Motor neuron (in vitro differentiated cells): ENCODE data around the gene PRKCB. TPM values are rescaled to one million over a fixed set of nuclear protein-coding genes. Genes with fewer than 3 reads are reported as not detected.
A peak's percentile ranks its signal among the peaks of the same experiment; 100 is the strongest.

Experiments used
- ATAC-seq, 8 experiments: fragments of 200-7000 bp; cut with Tn5 transposase; replicated peaks in 6 of 8; 2 replicates each; pipeline ENCODE4 v1.8.0; 2021; ENCODE audit warnings: mild to moderate bottlenecking in 8 of 8, moderate library complexity in 8 of 8
- H3K27ac ChIP-seq, 2 donors: fragments of 250-450 bp; sonication (Bioruptor Pico); 2 replicates each; pipeline ENCODE4 v1.9.0; 2021; ENCODE audit warnings: antibody characterized with exemption in 2 of 2, mild to moderate bottlenecking in 2 of 2, moderate library complexity in 1 of 2
- H3K4me1 ChIP-seq, 2 donors: fragments of 250-450 bp; sonication (Bioruptor Pico); replicated peaks in 1 of 2; 2 replicates each; pipeline ENCODE4 v1.6.1; 2021; ENCODE audit warnings: antibody characterized with exemption in 2 of 2, mild to moderate bottlenecking in 2 of 2, moderate library complexity in 1 of 2
- H3K4me3 ChIP-seq, 5 donors: fragments of 250-450 bp; sonication (Bioruptor Pico); 2 replicates each; pipeline ENCODE4 v1.9.0; 2021; ENCODE audit warnings: antibody characterized with exemption in 5 of 5, mild to moderate bottlenecking in 5 of 5, moderate library complexity in 4 of 5
- WGBS, 10 experiments: fragments of 450-650 bp; shearing (Covaris generic); methylation state at CpG; one replicate each; pipeline ENCODE4 v1.0.0; 2022; 5-methylcytosine and 5-hydroxymethylcytosine counted together
- in situ Hi-C, 9 experiments: fragments of 400-800 bp; cut with MboI; loops; one replicate each; pipeline ENCODE4 v1.15.0; 2021; ENCODE audit warnings: low sequenced_read_pairs in 9 of 9, low pct_unique_long_range_greater_than_20kb in 2 of 9; ENCODE audit not compliant: unreplicated experiment in 9 of 9
- total RNA-seq, 8 experiments: library from RNA; unstranded; fragments of 300-600 nt; gene quantifications; 2 replicates each; pipeline versions ENCODE4 v1.2.3 to v1.2.4, GENCODE V29; 2022

Gene PRKCB
- total RNA-seq, 8 experiments from 2014 or later, result 0.10 to 21.0 (median 4.8) TPM

DNA sequence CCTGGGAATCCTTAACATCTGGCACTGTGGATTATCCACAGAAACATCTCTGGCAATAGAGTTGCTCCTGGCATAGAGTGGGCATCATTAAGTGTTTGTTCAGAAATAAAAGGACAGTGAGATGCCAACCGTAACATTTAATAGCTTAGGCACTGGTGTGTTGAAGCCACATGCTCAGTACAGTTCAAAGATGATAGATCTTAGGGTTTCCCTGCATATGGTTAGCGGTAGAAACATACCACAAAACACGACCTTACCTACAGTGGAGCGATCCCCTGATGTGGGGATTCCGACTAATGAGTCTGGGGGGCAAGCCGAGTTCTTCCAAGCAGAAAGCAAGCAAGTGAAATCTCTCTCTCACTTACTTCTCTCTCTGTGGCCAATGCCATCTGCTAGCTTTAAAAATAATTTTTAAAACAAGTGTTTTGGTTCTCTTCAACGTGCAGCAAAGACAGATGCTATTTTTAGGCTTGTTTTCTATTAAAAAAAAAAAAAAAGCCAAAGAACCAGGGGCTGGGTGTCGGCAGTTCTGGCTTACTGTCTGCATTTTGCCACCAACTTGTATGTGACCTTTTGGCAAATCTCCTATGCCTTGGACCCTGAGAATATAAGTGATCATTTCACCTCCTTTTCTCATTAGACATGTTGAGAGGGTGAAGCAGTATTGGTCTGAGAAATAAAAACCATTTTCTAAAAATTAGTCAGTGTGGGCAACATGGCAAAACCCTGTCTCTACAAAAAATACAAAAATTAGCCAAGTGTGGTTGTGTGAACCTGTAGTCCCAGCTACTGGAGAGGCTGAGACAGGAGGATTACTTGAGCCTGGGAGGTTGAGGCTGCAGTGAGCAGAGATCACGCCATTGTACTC lies 331.1 kb downstream of the PRKCB start:
- Histone ChIP-seq H3K4me3 (no peak overlapping the region), H3K27ac (no peak overlapping the region), H3K4me1 (no peaks in the 10 kb centered on the region)
- no peak for ATAC-seq
- in situ Hi-C loops, result no loop called here
- WGBS, 10 experiments, result 0 to 96% (median 73%) methylated on average over 1 to 9 of the region's 9 CpGs

DNA sequence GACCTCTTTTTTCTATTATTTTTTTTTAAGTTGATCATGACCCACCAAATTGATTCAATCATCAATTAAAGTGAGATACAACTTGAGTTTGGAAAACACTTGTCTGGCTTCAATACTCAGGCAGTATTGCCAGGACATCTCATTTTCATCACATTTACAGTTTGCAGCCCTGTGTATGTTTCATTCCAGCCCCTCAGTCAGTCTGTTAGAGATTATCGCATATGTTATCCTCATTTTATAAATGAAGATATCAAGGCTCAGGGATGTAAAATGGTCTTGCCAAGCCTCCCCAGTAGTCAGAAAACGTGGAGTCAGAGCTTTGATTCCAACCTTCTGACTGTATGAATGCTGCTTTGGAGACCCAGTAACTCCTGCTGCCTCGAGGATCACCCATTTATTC lies 333.1 kb downstream of the PRKCB start:
- Histone ChIP-seq H3K4me3 (no peak overlapping the region), H3K4me1 (no peaks in the 10 kb centered on the region), H3K27ac (no peak overlapping the region)
- no peak for ATAC-seq
- in situ Hi-C loops, result no loop called here
- WGBS, 10 experiments, result 0 to 79% (median 64%) methylated on average over 1 to 3 of the region's 3 CpGs; no CpG with 5 or more reads in 1 of the 10 experiments

DNA sequence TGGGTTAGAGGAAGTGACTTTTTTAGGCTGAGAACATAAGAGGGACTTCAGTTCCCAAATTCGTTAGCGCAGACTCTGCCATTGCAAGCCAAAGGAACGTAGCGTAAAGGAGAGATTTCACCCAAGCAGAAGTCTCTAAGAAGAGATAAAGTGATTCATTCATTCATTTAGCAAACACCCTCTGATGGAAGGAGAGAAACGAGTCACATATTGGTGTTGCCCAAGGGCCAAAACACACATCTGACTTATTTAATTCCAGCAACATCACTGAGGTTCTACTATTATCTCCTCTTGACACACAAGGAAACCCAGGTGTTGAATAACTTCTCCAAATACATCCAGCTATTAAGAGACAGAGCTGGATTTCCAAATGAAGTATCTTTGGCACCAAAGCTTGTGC lies 334.6 kb downstream of the PRKCB start:
- no peak for ATAC-seq
- H3K4me1 ChIP-seq, result no peaks in the 10 kb centered on the region
- no peak overlapping the region for H3K27ac ChIP-seq
- in situ Hi-C loops, result no loop called here
- H3K4me3 ChIP-seq, result no peak overlapping the region
- 12 to 95% (median 83%) methylated on average over 2 to 5 of the region's 5 CpGs for WGBS, 10 experiments

DNA sequence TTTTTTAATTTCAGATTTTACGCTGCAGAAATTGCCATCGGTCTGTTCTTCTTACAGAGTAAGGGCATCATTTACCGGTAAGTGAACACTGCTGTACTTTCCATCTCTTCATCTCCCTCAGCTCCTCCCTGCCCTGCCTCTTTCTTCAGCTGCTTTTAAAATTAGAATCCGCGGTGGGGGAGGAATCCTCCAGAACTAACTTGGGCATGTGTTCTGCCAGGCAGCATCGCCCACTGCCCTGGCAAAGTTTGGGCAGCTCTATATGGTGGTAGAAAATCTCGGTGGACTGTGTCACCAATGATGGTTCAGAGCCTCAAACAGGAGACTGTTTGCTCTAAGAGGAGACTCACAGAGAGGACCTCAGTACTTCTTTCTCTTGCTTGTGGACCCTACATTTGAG lies 338.7 kb downstream of the PRKCB start:
- ATAC-seq, result no peak
- Histone ChIP-seq H3K4me3 (no peak overlapping the region), H3K4me1 (no peaks in the 10 kb centered on the region), H3K27ac (no peak overlapping the region)
- in situ Hi-C loops, result no loop called here
- 0 to 100% (median 88%) methylated on average over 3 to 7 of the region's 7 CpGs for WGBS, 10 experiments

DNA sequence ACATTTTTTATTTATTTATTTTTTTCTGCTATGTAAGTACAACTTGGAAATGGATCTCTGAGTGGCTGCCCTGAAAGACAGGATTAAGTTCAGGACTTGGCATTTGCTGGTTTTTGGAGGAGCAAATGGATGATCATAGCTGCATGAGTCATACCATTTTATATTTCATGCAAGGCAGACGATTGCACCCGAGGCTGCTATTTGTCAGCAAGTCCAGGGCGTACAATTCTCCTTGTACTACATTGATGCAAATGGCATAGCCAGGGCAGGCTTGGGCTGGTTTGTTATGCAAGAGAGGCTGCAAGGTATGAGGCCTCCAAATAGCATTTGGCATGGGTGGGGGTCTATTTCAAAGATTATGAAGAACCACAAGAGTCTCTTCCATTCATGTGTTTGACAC lies 339.2 kb downstream of the PRKCB start:
- 33 to 100% (median 70%) methylated on average over 1 to 3 of the region's 3 CpGs; no CpG with 5 or more reads in 4 of the 10 experiments for WGBS, 10 experiments
- Histone ChIP-seq H3K27ac (no peak overlapping the region), H3K4me1 (no peaks in the 10 kb centered on the region), H3K4me3 (no peak overlapping the region)
- peak in 7 of 8 experiments; percentile 19 to 81 (median 40) for ATAC-seq
- in situ Hi-C loops, result no loop called here

DNA sequence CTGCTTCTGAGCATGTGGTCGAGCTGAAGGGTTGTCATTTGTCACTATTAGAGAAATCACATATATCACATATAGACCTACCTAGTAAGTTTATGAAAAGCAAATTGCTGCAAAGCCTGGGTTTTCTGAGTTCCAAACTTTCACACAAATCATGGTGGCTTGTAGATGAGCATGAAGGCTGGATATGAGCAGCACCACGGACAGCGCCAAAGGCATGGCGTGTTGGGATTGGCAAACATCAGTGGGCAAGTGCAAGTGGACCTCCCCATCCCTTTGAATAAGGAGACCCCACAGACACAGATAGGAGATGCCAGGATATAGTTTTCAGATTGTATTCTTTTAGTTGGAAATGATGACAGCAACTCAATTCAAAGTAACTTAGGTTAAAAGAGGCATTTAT lies 342.7 kb downstream of the PRKCB start:
- Histone ChIP-seq H3K4me3 (no peak overlapping the region), H3K27ac (no peak overlapping the region), H3K4me1 (no peaks in the 10 kb centered on the region)
- ATAC-seq, result no peak
- in situ Hi-C loops, result no loop called here
- 0 to 60% (median 17%) methylated on average over 1 to 3 of the region's 4 CpGs; no CpG with 5 or more reads in 3 of the 10 experiments for WGBS, 10 experiments

DNA sequence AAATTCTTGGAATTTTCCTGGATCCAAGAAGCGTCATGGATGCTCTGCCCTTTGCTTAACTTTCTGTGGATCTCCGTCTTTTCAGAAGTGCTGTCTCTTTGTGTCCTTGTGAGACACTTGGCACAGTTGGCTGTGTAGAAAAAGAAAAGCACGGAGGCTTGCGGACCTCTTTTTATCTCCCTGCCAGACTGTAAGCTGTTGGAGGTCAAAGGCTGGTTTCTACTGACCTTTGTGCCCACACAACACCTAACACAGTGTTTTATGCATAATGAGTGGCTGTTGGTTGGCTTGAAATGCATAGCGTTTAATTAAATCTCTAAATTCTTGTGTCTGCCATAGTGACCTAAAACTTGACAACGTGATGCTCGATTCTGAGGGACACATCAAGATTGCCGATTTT lies 344.7 kb downstream of the PRKCB start:
- no peak overlapping the region for H3K4me3 ChIP-seq
- H3K4me1 ChIP-seq, result no peaks in the 10 kb centered on the region
- no peak overlapping the region for H3K27ac ChIP-seq
- in situ Hi-C loops, result no loop called here
- ATAC-seq, result no peak
- WGBS, 10 experiments, result 8 to 100% (median 75%) methylated on average over 2 to 7 of the region's 8 CpGs; no CpG with 5 or more reads in 2 of the 10 experiments

DNA sequence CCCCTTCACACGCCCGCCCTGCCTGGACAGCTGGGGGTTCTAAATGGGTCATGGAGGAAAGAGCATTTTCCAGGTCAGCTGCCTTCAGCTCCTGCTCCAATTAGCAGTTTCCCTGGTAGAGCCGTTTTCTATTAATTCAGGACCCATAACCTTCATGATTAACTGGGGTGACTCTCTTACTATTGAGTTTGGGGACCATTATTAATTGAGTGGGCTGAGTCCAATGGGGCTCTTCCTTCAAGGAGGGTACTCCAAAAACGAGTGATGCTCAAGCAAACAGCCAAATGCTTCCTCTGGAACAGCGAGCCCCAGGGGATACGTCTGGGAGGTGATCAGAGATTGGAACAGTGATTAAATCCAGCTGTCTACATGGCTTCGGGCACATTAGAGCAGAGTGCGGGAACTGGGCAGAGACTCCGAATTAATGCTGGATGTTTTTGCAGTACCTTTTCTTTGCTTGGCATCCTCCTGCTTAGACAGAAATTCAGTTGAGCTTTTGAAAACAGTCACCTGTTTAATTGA lies 352.3 kb downstream of the PRKCB start:
- no peak for ATAC-seq
- no peak overlapping the region for H3K4me3 ChIP-seq
- H3K4me1 ChIP-seq, result no peaks in the 10 kb centered on the region
- H3K27ac ChIP-seq, result no peak overlapping the region
- in situ Hi-C loops, result no loop called here
- WGBS, 10 experiments, result 0 to 94% (median 68%) methylated on average over 1 to 7 of the region's 9 CpGs; no CpG with 5 or more reads in 3 of the 10 experiments

DNA sequence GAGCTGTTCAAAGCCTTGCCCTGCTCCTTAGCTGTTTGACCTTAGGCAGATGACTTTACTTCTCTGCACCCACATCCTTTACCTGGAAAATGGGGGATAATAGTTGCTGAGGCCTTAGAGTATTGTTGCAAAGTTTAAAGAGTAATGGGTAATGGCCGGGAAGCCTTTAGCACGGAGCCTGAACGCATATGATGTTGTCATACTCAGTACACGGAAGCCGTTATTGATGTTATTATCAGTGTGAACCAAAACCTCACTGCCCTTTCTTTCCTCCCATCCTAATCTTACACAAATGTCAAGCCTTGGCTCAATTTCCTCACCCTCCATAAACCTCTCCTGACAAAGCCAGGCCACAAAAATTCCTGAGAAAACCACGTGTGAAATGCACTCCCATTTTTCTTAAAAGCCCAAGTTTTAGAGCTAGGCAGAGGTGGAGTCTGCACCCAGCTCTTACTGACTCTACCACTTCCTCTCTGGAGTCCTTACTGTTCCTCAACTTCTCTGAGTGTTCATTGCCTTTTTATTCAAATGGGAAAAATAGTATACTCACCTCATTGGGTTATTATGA lies 353.1 kb downstream of the PRKCB start:
- Histone ChIP-seq H3K4me1 (no peaks in the 10 kb centered on the region), H3K27ac (no peak overlapping the region), H3K4me3 (no peak overlapping the region)
- no peak for ATAC-seq
- WGBS, 10 experiments, result 0 to 91% (median 71%) methylated on average over 1 to 6 of the region's 6 CpGs; no CpG with 5 or more reads in 1 of the 10 experiments
- in situ Hi-C loops, result no loop called here

DNA sequence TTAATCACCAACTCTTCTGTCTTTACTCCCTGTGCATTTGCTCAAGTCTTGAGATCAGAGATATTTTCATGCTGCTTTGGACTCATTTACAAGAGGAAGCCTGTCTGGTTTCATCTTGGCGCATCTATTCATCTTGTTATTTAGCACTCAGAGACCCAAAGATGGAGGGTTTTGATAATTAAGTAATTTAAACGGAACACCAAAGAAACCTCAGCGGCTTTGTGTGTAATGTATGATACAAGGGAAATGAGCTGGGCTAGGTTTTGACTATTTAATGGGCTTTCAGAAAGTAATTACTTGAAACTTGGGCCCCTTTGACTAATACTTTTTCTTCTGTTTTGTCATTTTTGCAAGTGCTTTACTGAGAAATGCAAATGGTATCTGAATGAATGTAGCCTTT lies 354.2 kb downstream of the PRKCB start:
- H3K4me1 ChIP-seq, result no peaks in the 10 kb centered on the region
- no peak overlapping the region for H3K4me3 ChIP-seq
- in situ Hi-C loops, result no loop called here
- H3K27ac ChIP-seq, result no peak overlapping the region
- 0 to 95% (median 70%) methylated on average over 1 to 3 of the region's 3 CpGs; no CpG with 5 or more reads in 1 of the 10 experiments for WGBS, 10 experiments
- ATAC-seq, result no peak

DNA sequence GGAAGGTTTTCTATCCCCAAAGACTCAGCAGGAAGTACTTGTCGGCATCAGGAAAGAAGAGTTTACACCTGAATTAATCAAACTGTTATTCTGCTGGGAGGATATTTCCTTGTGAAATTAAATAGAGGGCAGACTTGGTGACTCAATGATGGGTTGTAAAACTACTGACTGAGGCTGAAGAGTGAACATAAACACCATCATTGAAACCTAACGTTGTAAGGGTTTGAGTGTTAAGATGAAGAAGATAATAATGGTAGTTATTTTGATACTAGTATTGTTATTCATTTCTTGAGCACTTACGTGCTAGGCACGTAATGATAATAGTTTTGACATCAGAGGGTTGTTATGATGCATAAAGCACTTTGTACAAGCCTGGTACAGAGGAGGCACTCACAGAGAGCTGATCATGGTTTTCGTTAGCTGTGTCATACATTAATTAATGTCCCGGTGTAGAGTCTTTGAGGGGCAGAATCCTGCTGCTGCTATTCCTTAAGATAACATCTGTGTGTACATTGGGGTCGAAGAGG lies 356.2 kb downstream of the PRKCB start:
- in situ Hi-C loops, result no loop called here
- H3K4me1 ChIP-seq, result no peaks in the 10 kb centered on the region
- H3K27ac ChIP-seq, result no peak overlapping the region
- ATAC-seq, result no peak
- 0 to 83% (median 57%) methylated on average over 2 to 7 of the region's 7 CpGs; no CpG with 5 or more reads in 1 of the 10 experiments for WGBS, 10 experiments
- H3K4me3 ChIP-seq, result no peak overlapping the region

DNA sequence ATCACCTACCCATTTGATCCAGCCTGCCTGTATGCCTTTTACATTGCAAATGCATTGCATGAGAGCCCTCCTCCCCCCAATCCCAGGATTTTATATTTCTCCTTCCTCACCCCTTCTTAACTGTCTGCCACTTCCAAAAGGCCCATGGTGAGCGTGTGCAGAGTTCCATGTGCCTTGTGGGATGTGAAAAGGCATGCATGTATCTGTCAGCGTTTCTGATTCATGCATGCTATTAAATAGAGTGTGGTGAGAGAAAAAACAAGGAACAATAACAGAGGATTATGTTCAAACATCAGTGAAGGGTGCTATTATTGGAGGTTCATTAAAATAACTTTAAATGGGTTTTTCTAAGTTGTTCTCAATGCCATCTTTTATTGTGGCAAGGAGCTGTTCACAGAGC lies 359.4 kb downstream of the PRKCB start:
- WGBS, 10 experiments, result 0 to 88% (median 17%) methylated on average over 1 to 2 of the region's 2 CpGs; no CpG with 5 or more reads in 4 of the 10 experiments
- peak in 1 of 8 experiments; percentile 53 for ATAC-seq
- Histone ChIP-seq H3K27ac (no peak overlapping the region), H3K4me3 (no peak overlapping the region), H3K4me1 (no peaks in the 10 kb centered on the region)
- in situ Hi-C loops, result no loop called here

DNA sequence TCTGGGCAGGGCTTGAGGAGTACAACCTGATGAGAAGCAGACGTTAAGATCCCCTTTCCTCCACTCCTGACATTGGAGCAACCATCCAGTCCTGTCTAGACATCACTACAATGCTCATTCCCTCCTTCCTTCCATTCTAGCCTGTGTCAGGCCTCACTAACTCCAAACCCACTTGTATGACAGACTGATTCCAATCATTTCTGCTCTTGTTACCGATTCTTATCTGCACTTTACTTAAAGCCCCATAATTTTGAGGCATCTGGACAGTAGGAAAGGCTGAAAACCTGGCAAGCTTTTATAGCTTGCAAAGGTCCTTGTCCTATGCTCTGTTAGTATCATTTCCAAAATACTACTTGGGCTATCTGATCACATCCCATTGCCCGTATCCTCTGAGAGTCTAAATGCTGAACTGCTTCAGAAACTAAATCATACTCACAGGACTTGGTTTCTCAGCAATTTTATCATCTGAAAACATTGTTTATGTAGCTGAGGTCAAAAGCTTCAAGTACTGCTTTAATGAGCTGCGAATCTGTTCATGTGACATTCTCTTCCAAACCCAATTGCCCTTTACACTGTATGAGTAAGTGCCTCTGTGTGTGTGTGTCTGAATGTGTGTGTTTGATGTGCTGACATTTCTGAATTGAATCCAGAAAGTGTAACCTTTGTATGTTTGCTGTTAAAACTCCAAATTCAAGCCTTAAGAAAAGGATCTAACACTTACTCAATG lies 363.2 kb downstream of the PRKCB start:
- no peak overlapping the region for H3K27ac ChIP-seq
- H3K4me3 ChIP-seq, result no peak overlapping the region
- in situ Hi-C loops, result no loop called here
- no peaks in the 10 kb centered on the region for H3K4me1 ChIP-seq
- ATAC-seq, result peak in 5 of 8 experiments; percentile 50 to 93 (median 57)
- 0 to 96% (median 46%) methylated on average over 2 to 4 of the region's 4 CpGs; no CpG with 5 or more reads in 1 of the 10 experiments for WGBS, 10 experiments
